HG03097 (cell line): ENCODE measurements around the gene DDX60.
"Not testable (repeated sequence)": the region's sequence is repeated elsewhere in the genome, so short reads cannot be mapped to it uniquely, and the experiment has no call there.

Experiments used
- ATAC-seq: cut with Tn5 transposase; IDR thresholded peaks from one replicate; pipeline ENCODE4 v1.9.1; 2021; ENCODE audit not compliant: unreplicated experiment, low FRiP score

DDX60 gene

DNA sequence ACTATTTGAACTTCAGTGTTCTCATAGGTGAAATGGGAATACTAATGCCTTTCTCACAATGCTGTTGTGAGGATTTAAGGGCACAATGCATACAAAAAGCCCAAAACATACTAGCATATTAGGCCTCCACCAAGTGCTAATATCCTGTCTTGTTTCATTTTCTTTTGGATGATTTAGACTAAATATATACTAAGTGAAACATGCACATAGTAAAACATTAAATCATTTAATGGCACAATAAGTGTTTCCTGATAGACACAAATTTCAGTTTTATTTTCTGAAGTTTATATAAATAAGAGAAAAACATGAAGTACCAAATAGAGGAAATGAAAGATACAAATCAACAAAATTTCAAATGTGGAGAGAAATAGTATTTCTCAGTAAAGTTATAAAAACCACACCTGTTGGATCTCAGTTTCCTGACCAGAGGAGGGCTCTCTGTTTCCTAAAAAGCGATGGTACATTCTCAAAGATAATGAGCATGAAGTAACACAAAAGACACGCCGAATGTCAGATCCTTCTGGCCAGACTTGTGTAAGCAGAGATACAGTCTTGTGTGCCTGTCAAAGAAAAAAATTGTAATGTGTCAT is 25.1 kb downstream of the DDX60 start:
- ATAC-seq, result peak; percentile 70

DNA sequence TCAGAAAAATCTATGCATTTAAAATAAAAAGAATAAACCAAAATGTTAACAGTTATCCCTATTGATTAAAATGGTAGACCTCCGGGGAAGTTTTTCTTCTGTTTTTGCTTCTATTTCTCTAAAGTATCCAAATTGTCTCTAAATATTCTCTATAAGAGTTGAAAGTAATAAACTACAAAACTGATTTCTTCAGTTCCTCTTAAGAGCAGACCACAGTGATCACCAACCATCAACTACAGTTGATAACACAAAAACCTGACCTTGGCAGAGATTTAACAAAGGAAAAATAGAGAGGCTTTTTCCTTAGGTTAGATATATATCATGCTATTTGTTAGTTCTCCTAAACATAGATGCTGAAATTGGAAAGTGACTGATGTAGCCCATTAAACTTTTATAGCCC is 27.3 kb downstream of the DDX60 start:
- ATAC-seq, result no peak

DNA sequence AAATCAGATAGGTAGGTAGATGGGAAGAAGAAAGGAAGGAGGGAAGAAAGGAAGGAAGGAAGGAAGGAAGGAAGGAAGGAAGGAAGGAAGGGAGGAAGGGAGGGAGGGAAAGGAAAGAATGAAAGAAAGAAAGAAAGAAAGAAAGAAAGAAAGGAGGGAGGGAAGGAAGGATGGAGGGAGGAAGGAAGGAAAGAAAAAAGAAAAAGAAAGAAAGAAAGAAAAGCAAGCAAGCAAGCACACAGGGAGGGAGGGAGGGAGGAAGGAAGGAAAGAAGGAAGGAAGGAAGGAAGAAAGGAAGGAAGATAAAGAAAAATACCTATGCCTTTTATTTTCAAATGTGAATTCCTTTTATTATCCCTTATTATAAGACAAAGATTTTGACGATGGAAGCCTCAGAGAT is 32.7 kb downstream of the DDX60 start:
- ATAC-seq, result not testable (repeated sequence)

DNA sequence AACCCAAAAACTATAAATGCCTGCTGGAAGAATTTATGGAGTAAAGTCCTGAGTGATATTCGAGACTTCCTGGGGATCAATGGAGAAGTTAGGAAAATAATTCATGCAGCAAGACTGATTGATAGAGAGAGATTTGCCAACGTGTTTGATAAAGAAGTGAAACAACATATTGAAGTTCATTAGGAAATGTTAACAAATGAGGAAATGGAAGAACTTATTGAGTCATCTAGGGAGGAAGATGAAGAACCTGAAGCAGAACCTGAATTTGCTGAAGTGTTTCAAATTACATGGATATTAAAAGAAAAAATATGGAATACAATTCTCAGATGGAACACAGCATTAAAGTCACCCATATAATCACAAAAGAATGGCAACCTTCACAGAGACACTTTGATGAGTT is 39.0 kb downstream of the DDX60 start:
- no peak for ATAC-seq

DNA sequence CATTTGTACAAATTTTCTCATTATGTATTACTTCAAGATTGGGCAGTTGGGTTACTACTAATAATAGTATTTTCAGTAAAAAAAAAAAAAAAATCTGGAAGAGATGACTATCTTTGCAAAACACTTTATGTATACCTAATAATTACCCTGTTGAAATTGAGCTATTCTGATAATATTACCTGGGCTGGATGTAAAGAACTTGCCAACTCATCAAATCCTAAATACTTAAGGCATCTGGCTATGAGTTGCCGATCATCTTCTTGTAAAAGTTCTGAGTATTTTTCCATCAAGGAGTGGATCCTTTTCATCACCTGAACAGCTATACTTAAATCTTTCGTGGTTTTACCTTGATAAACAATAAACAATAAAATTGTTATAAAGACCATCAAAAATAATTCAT is 42.7 kb downstream of the DDX60 start:
- no peak for ATAC-seq

DNA sequence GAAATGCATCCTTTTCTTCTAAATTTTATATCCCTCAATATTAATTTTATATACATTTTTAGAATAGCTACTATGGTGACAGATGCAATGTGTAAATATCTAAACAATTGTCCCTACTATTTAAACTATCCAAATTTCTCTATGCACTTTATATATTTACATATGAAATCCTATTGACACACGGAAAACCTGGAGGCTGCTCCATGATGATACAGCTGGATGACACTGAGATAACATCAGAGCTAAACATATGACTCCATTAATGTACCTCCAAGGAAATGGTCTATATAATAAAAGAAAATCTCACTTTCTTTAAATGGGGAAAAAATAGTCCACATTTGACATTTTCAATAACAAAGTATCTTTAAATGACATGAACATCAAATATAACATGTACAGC is 43.7 kb downstream of the DDX60 start:
- ATAC-seq, result no peak

DNA sequence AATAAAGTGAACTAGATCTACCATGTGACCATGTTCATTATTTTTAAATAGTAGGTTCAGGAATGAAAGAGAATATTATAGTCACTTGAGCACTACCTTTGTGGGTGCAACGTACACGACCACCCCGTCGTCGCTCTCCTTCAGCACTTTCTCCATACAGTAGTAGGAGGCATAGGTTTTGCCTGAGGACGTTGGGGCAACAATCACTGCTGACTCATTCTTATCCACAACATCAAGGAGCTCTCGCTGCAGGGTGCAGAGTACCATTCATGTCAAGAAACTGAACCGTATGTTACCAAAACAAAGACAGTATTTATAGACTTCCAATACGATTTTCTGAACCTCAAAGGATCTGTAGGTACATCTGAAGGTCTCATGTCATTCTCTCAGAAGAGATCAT is 44.7 kb downstream of the DDX60 start:
- no peak for ATAC-seq

DNA sequence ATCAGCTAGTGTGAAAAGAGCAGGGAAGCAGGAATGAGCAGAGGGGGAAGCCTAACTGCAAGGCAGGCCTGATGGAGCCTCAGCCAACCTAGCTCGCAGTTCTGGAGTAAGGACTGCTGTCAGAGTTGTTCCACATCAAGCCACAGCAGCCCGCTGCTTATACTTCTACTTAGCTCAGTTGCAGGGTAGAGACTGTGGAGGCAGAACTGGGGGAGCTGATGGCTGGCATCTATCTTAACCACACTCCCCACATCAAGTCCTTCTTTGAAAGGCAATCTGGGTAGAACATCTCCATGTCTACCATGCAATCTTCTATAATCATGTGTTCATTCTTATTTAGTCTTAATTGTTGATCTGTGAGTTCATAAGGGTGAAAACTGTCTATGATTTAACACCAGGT is 46.1 kb downstream of the DDX60 start:
- ATAC-seq, result no peak

DNA sequence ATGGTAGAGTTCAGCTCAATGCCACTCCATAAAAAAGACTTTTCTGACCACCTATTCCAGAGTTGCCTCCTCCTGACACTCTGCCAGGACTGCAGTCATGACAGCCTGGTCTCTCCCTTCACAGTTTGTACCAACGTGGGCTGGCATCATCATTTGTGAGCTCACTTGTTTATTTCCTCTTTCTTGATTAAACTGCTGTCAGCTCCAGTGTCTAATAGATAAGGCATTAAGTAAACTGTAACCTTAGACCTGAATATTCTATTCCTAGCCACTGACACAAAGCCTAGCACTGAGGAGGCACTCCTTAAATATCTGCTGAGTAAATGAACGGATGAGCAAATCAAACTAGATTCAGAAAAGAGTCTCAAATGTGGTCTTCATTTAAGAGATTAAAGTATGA is 48.7 kb downstream of the DDX60 start:
- ATAC-seq, result no peak

DNA sequence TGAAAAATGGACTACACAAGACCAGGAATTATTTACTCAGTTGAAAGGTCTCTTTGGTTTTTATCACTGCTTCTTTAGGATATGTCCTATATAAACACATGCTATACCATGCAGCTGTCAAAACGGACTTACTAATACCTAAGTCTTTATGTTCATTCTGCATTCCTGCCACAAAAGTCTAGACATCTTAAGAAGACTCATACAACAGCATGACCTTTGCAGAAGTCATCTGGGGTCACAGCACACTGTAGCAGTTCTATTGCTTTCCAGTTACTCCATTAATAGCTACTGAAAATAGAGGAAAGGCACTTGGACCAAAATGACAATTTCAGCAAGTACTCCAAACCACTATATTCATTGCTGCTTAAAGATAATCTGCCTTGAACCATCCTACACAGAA is 53.2 kb downstream of the DDX60 start:
- ATAC-seq, result no peak

DNA sequence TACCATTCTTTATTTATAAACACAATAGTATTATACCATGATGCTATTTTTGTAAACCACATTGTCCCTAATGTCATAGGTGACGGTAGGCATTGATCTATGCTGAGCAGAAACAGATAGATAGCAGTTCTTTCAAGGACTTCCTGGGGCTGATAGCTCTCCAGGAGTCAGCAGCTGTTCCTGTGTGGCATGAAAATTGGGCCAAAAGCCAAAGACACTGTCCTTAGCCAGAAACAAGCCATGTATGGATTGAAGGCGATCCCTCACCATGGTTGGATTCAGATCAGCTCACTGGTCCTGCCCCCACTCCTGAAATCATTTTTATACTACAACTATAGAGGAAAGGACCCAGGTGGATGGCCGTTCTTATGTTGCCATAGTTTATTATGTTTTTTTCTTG is 53.6 kb downstream of the DDX60 start:
- ATAC-seq, result no peak

DNA sequence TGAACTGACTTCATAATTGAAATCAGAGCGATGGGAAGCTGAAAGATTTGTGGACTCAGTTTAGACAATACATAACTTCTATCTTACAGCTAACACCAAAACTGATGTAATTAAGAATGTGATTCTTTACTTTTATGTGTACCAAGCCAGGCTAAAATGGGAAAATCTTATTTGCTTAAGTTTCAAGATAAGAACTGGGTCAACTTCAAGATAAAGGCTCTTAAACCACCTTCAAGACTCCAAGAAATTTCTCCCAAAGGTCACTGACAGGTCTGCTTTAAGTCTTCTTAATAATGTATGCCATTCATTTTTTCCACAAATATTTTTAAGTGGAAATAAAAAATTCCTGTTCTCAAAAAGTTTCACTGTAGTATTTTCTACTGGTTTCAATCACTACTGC is 55.5 kb downstream of the DDX60 start:
- ATAC-seq, result no peak

DNA sequence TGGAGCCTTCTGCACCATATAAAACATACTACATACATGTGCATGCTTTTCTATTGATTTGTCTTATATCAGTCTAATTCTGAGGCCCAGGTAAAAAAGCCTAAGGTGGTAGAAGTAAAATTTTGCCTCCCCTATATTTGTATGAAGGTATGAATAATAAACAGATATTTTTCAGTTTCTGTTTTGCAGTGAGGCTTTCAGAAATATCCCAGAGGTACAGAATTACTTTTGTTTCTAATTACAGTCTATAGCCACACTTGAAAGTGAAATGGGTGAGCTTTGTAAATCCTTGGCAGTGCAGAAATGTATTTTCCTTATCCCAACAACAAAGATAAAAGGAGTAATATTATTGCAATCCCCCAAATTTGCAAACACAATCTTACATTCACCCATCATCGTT is 59.5 kb downstream of the DDX60 start:
- peak; percentile 74 for ATAC-seq

DNA sequence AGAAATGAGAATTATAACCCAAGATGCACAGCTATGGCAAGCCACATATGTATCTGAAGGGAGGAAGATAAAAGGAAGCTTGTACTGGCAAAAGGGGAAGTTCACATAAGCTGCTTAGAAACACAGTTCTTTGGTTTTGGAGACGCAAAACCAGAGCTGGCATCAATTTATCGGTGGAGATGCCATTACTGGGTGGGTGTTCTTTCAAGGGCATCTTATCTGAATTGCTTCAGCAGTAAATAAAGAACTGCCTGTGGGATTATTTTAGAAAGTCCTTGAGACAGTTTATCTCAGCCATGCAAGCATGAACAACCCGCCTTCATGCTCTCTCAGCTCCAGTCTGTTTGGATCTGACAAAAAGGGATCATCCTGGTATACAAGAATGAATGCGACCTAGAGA is 60.8 kb downstream of the DDX60 start:
- no peak for ATAC-seq

DNA sequence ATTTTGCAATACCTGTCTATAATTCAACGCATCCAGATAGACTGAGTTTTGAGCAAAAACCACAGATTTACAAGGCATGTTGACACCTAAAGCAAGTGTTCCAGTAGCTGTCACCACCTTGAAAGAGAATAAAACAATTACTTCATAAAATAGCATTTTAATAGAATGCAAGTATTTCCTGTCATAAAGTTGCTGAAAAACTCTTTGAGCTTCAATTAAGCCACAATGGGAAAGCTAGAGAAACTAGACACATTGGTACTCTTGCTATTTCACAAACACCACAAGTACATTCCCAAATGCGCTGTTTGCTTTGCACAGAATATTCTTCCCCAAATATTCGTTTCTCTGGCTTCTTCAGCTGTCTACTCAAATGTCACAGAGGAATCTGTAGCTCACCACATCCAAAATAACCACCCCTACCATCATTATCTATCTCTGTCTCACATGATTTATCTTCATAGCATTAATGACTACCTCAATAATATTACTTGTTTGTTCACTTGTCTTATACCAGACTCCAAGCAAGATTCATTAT is 70.3 kb downstream of the DDX60 start:
- ATAC-seq, result no peak

DNA sequence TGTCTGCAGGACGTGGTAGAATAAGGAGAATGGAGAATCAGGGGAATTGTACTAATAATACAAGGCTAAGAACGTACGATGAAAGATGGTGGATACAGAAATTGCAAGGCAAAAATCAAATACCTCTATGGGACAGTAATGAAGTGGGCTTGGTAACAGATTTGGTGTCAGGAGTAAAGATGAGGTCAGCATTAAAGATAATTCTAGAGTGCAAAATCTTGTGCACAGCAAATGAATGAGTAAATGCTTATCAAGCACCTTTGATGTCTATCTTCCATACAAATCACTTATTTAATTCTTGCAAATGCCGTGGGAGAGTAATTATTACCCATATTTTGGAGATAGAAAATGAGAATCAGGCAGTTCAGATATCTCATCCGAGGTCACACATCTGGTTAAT is 70.9 kb downstream of the DDX60 start:
- ATAC-seq, result no peak

DNA sequence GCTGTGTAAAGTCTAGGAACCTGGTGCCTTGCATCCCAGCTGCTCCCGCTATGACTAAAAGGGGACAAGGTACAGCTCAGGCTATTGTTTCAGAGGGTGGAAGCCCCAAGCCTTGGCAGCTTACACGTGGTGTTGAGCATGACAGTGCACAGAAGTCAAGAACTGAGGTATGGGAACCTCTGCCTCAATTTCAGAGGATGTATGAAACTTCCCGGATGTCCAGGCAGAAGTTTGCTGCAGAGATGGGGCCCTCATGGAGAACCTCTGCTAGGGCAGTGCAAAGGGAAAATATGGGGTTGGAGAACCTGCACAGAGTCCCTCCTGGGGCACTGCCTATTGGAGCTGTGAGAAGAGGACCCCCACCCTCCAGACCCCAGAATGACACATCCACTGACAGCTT is 76.6 kb downstream of the DDX60 start:
- ATAC-seq, result no peak

DNA sequence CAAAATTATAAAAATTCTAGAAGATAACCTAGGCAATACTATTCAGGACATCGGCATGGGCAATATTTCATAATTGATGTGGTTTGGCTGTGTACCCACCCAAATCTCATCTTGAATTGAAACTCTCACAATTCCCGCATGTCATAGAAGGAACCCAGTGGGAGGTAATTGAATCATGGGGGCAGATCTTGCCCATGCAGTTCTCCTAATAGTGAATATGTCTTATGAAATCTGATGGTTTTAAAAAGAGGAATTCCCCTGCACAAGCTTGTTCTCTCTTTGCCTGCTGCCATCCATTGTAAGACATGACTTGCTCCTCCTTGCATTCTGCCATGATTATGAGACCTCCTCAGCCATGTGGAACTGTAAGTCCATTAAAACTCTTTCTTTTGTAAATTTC is 77.7 kb downstream of the DDX60 start:
- no peak for ATAC-seq

DNA sequence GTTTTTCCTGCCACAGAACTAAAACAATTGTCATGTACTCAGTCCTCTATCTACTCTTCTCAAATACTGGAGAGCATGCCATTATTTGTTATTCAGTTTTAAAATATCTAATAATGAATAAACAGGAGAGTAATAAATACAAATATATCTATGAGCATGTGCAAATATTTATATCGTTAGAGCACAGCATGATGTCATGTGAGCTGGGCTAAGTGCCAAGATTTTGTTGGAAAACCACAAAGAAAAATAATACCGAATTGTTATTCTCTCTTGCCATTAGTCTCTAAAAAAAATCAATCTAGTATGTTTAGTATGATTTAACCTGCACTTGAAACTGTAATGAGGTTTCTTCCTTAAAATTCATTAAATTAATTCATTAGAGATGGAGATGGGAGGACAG is 97.3 kb downstream of the DDX60 start:
- ATAC-seq, result no peak

DNA sequence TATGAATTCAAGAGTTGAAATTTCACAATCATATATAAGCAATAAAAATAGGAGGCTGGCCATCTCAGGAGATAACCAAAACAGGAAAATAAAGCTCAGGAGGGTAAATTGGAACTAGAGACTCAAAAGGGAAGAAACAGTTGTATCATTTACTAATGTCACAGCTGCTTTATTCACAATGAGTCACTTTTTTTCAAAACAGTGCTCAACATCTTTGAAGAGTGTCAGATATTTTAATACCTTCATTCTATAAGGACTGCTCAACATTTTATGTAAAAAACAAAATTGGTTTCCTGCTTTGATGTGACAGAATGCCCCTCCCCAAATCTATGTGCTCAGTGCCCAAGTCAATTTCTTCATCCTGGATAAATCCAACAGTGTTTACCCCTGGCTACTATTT is 97.7 kb downstream of the DDX60 start:
- no peak for ATAC-seq

DNA sequence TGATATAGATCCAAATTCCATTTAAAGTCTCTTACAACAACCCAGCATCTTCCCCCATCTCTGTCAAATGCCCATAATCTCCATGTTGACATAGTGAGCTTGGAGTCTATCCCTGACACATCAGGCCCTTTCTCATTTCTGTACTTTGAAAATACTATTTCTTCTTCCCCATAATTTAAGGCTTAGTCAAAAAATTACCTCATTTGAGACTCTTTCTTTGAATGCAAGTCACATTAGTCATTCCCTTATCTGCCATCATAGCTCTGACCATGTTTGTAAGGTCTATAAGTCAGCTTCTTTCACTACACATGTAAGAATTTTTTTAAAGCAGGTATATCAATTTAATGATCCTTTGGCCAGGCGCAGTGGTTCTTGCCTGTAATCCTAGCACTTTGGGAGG is 99.9 kb downstream of the DDX60 start:
- no peak for ATAC-seq

DNA sequence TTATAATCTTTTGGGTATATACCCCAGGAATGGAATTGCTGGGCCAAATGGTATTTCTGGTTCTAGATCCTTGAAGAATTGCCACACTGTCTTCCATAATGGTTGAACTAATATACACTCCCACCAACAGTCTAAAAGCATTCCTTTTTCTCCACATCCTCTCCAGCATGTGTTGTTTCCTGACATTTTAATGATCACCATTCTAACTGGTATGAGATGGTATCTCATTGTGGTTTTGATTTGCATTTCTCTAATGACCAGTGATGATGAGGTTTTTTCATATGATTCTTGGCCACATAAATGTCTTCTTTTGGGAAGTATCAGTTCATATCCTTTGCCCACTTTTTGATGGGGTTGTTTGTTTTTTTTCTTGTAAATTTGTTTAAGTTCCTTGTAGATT is 105.0 kb downstream of the DDX60 start:
- not testable (repeated sequence) for ATAC-seq

DNA sequence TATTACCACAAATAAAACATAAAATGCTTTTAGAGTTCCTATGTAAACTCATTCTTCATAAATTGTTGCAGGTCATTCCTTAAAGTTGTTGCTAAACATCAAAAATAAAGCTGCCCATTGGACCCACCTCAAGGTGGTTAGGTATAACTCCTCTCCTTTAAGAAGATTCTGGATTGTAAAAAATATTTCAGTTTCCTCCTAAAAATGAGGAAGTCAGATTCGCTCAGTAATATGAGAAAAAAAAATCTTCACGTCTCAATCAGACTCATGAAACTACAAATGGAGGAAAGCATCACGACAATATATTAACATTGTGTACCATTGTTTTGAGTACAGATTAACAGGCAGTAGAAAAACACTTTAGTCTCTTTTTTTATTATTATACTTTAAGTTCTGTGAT is 105.9 kb downstream of the DDX60 start:
- no peak for ATAC-seq
